Measurements from ENCODE around the gene LGALS3BP. TPM values are rescaled to one million over a fixed set of nuclear protein-coding genes. Genes with fewer than 3 reads are reported as not detected.

Gene LGALS3BP
- total and polyA plus RNA-seq, 2 of the 13 experiments (the other 11 are each of a cell fraction or from before 2014, with no cell fraction given), result 137 to 332 TPM

DNA sequence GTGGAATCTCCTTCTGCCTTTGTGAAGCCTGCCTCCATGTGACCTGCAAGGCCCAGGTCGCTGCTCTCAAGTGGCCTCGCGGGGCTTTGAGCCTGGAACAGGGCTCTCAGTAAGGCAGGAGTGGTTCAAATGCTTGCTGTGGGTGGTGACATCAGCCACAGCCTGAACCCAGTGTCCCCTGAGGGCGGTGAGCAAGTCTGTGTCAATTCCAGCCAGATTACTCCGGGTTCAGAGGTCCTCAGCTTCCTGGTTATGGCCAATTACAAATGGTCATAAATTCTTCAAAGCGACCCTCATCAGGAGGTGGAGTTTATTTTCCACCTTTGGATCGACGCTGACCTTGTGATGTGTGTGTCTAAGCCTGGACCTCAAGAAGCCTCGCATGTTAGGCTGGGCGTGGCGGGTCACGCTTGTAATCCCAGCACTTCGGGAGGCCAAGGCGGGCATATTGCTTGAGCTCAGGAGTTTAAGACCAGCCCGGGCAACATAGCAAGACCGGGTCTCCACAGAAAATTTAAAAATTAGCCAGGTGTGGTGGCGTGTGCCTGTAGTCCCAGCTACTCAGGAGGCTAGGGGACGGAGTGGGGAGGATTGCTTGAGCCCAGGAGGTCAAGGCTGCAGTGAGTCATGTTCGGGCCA, 17.3 kb downstream of the LGALS3BP start (continued):
- TF ChIP-seq ZNF570 (CRISPR knock-in tag; IDR thresholded peaks at IDR 0.05; ENCODE audit: borderline replicate concordance) (no peak), NR3C1 (CRISPR knock-in tag; IDR thresholded peaks at IDR 0.05) (no peak), EED (CRISPR knock-in tag; IDR thresholded peaks at IDR 0.05) (no peak), PHF8 (CRISPR knock-in tag; IDR thresholded peaks at IDR 0.05) (peak; percentile 19; the same call in 1 of the 2 replicates), ZNF451 (CRISPR knock-in tag; IDR thresholded peaks at IDR 0.05) (peak; percentile 83), NCOA5 (CRISPR knock-in tag; IDR thresholded peaks at IDR 0.05) (no peak), THAP7 (CRISPR knock-in tag; IDR thresholded peaks at IDR 0.05) (no peak), ZNF709 (CRISPR knock-in tag; IDR thresholded peaks at IDR 0.05) (no peak), ZMYM2 (CRISPR knock-in tag; IDR thresholded peaks at IDR 0.05) (peak; percentile 91), ZNF292 (CRISPR knock-in tag; IDR thresholded peaks at IDR 0.05; ENCODE audit: borderline replicate concordance, low read depth) (peak; percentile 85; the same call in 1 of the 2 replicates), ZNF138 (CRISPR knock-in tag; IDR thresholded peaks at IDR 0.05; ENCODE audit: low read depth) (no peak), SKI (IDR thresholded peaks at IDR 0.05; ENCODE audit: partially characterized antibody) (peak; percentile 92), FOXO1 (CRISPR knock-in tag; IDR thresholded peaks at IDR 0.05) (peak; percentile 74), ZNF605 (CRISPR knock-in tag; IDR thresholded peaks at IDR 0.05) (peak; percentile 90)
- TF ChIP-seq, protein P1, sequence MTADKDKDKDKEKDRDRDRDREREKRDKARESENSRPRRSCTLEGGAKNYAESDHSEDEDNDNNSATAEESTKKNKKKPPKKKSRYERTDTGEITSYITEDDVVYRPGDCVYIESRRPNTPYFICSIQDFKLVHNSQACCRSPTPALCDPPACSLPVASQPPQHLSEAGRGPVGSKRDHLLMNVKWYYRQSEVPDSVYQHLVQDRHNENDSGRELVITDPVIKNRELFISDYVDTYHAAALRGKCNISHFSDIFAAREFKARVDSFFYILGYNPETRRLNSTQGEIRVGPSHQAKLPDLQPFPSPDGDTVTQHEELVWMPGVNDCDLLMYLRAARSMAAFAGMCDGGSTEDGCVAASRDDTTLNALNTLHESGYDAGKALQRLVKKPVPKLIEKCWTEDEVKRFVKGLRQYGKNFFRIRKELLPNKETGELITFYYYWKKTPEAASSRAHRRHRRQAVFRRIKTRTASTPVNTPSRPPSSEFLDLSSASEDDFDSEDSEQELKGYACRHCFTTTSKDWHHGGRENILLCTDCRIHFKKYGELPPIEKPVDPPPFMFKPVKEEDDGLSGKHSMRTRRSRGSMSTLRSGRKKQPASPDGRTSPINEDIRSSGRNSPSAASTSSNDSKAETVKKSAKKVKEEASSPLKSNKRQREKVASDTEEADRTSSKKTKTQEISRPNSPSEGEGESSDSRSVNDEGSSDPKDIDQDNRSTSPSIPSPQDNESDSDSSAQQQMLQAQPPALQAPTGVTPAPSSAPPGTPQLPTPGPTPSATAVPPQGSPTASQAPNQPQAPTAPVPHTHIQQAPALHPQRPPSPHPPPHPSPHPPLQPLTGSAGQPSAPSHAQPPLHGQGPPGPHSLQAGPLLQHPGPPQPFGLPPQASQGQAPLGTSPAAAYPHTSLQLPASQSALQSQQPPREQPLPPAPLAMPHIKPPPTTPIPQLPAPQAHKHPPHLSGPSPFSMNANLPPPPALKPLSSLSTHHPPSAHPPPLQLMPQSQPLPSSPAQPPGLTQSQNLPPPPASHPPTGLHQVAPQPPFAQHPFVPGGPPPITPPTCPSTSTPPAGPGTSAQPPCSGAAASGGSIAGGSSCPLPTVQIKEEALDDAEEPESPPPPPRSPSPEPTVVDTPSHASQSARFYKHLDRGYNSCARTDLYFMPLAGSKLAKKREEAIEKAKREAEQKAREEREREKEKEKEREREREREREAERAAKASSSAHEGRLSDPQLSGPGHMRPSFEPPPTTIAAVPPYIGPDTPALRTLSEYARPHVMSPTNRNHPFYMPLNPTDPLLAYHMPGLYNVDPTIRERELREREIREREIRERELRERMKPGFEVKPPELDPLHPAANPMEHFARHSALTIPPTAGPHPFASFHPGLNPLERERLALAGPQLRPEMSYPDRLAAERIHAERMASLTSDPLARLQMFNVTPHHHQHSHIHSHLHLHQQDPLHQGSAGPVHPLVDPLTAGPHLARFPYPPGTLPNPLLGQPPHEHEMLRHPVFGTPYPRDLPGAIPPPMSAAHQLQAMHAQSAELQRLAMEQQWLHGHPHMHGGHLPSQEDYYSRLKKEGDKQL (CRISPR knock-in tag; IDR thresholded peaks at IDR 0.05; ENCODE audit: low read depth), result peak; percentile 59; the same call in 1 of the 2 replicates
- TF ChIP-seq, protein P2, sequence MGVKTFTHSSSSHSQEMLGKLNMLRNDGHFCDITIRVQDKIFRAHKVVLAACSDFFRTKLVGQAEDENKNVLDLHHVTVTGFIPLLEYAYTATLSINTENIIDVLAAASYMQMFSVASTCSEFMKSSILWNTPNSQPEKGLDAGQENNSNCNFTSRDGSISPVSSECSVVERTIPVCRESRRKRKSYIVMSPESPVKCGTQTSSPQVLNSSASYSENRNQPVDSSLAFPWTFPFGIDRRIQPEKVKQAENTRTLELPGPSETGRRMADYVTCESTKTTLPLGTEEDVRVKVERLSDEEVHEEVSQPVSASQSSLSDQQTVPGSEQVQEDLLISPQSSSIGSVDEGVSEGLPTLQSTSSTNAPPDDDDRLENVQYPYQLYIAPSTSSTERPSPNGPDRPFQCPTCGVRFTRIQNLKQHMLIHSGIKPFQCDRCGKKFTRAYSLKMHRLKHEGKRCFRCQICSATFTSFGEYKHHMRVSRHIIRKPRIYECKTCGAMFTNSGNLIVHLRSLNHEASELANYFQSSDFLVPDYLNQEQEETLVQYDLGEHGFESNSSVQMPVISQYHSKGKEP (CRISPR knock-in tag; IDR thresholded peaks at IDR 0.05), result no peak
- TF ChIP-seq, protein P3, sequence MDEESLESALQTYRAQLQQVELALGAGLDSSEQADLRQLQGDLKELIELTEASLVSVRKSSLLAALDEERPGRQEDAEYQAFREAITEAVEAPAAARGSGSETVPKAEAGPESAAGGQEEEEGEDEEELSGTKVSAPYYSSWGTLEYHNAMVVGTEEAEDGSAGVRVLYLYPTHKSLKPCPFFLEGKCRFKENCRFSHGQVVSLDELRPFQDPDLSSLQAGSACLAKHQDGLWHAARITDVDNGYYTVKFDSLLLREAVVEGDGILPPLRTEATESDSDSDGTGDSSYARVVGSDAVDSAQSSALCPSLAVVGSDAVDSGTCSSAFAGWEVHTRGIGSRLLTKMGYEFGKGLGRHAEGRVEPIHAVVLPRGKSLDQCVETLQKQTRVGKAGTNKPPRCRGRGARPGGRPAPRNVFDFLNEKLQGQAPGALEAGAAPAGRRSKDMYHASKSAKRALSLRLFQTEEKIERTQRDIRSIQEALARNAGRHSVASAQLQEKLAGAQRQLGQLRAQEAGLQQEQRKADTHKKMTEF (CRISPR knock-in tag; IDR thresholded peaks at IDR 0.05), result peak; percentile 67
- TF ChIP-seq, protein P4, sequence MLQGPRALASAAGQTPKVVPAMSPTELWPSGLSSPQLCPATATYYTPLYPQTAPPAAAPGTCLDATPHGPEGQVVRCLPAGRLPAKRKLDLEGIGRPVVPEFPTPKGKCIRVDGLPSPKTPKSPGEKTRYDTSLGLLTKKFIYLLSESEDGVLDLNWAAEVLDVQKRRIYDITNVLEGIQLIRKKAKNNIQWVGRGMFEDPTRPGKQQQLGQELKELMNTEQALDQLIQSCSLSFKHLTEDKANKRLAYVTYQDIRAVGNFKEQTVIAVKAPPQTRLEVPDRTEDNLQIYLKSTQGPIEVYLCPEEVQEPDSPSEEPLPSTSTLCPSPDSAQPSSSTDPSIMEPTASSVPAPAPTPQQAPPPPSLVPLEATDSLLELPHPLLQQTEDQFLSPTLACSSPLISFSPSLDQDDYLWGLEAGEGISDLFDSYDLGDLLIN (CRISPR knock-in tag; IDR thresholded peaks at IDR 0.05; ENCODE audit: borderline replicate concordance), result 0 out of 2 replicates have a peak, but pooled peaks have one; percentile 41

Measured in HepG2 (cell line).